H1 (cell line): ENCODE data around the gene TAAR8. TPM values are rescaled to one million over a fixed set of nuclear protein-coding genes. Genes with fewer than 3 reads are reported as not detected.

Source experiments
- CTCF ChIA-PET: fragments of 300-600 bp; sonication (Branson Sonifier 250); formaldehyde crosslinking; loops from one replicate; lab custom pipeline; 2021; ENCODE audit not compliant: partially characterized antibody; lab: Charles Lee
- POLR2A ChIA-PET: fragments of 300-600 bp; sonication (Branson Sonifier 250); formaldehyde crosslinking; loops from one replicate; lab custom pipeline; 2021; ENCODE audit warnings: inconsistent platforms; ENCODE audit not compliant: partially characterized antibody; lab: Charles Lee
- DNase-seq, 2 experiments: peaks; one replicate each; pipeline versions ENCODE4 v3.0.0 to v3.0.0-alpha.2; 2010 to 2022; ENCODE audit warnings: low spot score in 2 of 2, low read depth in 1 of 2, mixed read lengths in 1 of 2
- FAIRE-seq: peaks from 2 replicates; lab custom pipeline; 2011; peaks lifted over from hg19 to GRCh38; lab: Jason Lieb, UNC
- H2AFZ ChIP-seq: 2 replicates; pipeline ENCODE4 v1.8.1; 2012; ENCODE audit warnings: low read length, inconsistent platforms
- H2AK5ac ChIP-seq: 2 replicates; pipeline ENCODE4 v1.6.1; 2013; ENCODE audit warnings: low read depth, low read length
- H2BK120ac ChIP-seq: replicated peaks from 2 replicates; pipeline ENCODE3; 2013; ENCODE audit warnings: low read depth, low read length, inconsistent platforms
- H2BK12ac ChIP-seq: 2 replicates; pipeline ENCODE4 v1.6.1; 2013; ENCODE audit warnings: low read depth, low read length
- H2BK15ac ChIP-seq: 2 replicates; pipeline ENCODE4 v1.6.1; 2013; ENCODE audit warnings: low read length
- H2BK20ac ChIP-seq: 2 replicates; pipeline ENCODE4 v1.6.1; 2013; ENCODE audit warnings: low read length
- H2BK5ac ChIP-seq: 2 replicates; pipeline ENCODE4 v1.6.1; 2013; ENCODE audit warnings: low read depth, low read length
- H3K14ac ChIP-seq: 2 replicates; pipeline ENCODE4 v1.6.1; 2013; ENCODE audit warnings: inconsistent platforms; ENCODE audit not compliant: insufficient read length
- H3K18ac ChIP-seq: 2 replicates; pipeline ENCODE4 v1.6.1; 2013; ENCODE audit warnings: low read length; ENCODE audit errors: extremely low read depth
- H3K23ac ChIP-seq: 2 replicates; pipeline ENCODE4 v1.6.1; 2013; ENCODE audit warnings: inconsistent platforms; ENCODE audit not compliant: insufficient read length
- H3K23me2 ChIP-seq: 2 replicates; pipeline ENCODE4 v1.6.1; 2013; ENCODE audit warnings: low read depth, low read length
- H3K27ac ChIP-seq: 2 replicates; pipeline ENCODE4 v1.6.1; 2011; ENCODE audit warnings: low read depth, low read length, inconsistent platforms
- H3K27me3 ChIP-seq, 4 experiments: replicated peaks in 1 of 4; 1 replicate in 1 of 4; 2 replicates in 3 of 4; pipeline versions ENCODE4 v1.6.1 to v1.8.1; 2011 to 2013; ENCODE audit warnings: low read length in 3 of 4, mild to moderate bottlenecking in 3 of 4, inconsistent platforms in 2 of 4, mixed read lengths in 2 of 4, moderate library complexity in 1 of 4; ENCODE audit not compliant: control insufficient read depth in 3 of 4, insufficient read depth in 3 of 4; ENCODE audit errors: extremely low read depth in 1 of 4
- H3K36me3 ChIP-seq, 4 experiments: 2 replicates each; pipeline versions ENCODE4 v1.6.1 to v1.8.1; 2011 to 2013; ENCODE audit warnings: mild to moderate bottlenecking in 4 of 4, low read length in 3 of 4, moderate library complexity in 2 of 4, control low read depth in 1 of 4, inconsistent platforms in 1 of 4; ENCODE audit not compliant: insufficient read depth in 4 of 4, control insufficient read depth in 2 of 4
- H3K4ac ChIP-seq: replicated peaks from 2 replicates; pipeline ENCODE3; 2013; ENCODE audit warnings: low read length, low read depth, mixed read lengths, inconsistent platforms; ENCODE audit not compliant: insufficient read length
- H3K4me1 ChIP-seq, 4 experiments: replicated peaks in 1 of 4; 1 replicate in 1 of 4; 2 replicates in 3 of 4; pipeline versions ENCODE4 v1.6.1 to v1.8.1; 2011 to 2013; ENCODE audit warnings: low read length in 3 of 4, inconsistent platforms in 2 of 4, mixed read lengths in 1 of 4; ENCODE audit not compliant: insufficient read depth in 4 of 4, control insufficient read depth in 3 of 4
- H3K4me2 ChIP-seq, 2 experiments: 2 replicates each; pipeline versions ENCODE4 v1.6.1 to v1.8.1; 2011 to 2013; ENCODE audit warnings: low read depth in 2 of 2, low read length in 2 of 2, control low read depth in 1 of 2, inconsistent platforms in 1 of 2, mild to moderate bottlenecking in 1 of 2; ENCODE audit not compliant: insufficient read depth in 1 of 2
- H3K4me3 ChIP-seq, 4 experiments: fragments of 200-600, 300-600 bp in 1 of 4; sonication (generic), shearing (Covaris generic), sonication (Bioruptor Twin) in 1 of 4; 2 replicates each; pipeline versions ENCODE4 v1.5.1 to v1.8.1; 2011 to 2016; ENCODE audit warnings: low read length in 4 of 4, low read depth in 3 of 4, control low read depth in 2 of 4, inconsistent platforms in 2 of 4, mild to moderate bottlenecking in 2 of 4, mixed read lengths in 1 of 4, moderate library complexity in 1 of 4; ENCODE audit not compliant: insufficient read depth in 2 of 4; ENCODE audit errors: extremely low read depth in 1 of 4
- H3K56ac ChIP-seq: replicated peaks from 2 replicates; pipeline ENCODE3; 2013; ENCODE audit warnings: low read depth, mild to moderate bottlenecking, mixed read lengths, low read length, inconsistent platforms; ENCODE audit not compliant: insufficient read length
- H3K79me1 ChIP-seq: 2 replicates; pipeline ENCODE4 v1.6.1; 2013; ENCODE audit warnings: low read depth, low read length, control low read depth
- H3K79me2 ChIP-seq, 2 experiments: 2 replicates each; pipeline versions ENCODE4 v1.6.1 to v1.8.1; 2012 to 2013; ENCODE audit warnings: low read length in 2 of 2, mild to moderate bottlenecking in 2 of 2, inconsistent platforms in 1 of 2; ENCODE audit not compliant: insufficient read depth in 2 of 2, control insufficient read depth in 1 of 2
- H3K9ac ChIP-seq, 4 experiments: replicated peaks in 1 of 4; 1 replicate in 1 of 4; 2 replicates in 3 of 4; pipeline versions ENCODE4 v1.6.1 to v1.8.1; 2011 to 2013; ENCODE audit warnings: low read depth in 3 of 4, low read length in 3 of 4, control low read depth in 2 of 4, mild to moderate bottlenecking in 2 of 4, moderate library complexity in 2 of 4, inconsistent platforms in 1 of 4; ENCODE audit errors: extremely low read depth in 1 of 4
- H3K9me3 ChIP-seq, 2 experiments: 2 replicates each; pipeline versions ENCODE4 v1.6.1 to v1.8.1; 2012 to 2013; ENCODE audit warnings: mild to moderate bottlenecking in 2 of 2, moderate library complexity in 2 of 2, control low read depth in 1 of 2, inconsistent platforms in 1 of 2, low read depth in 1 of 2, low read length in 1 of 2, mixed read lengths in 1 of 2; ENCODE audit not compliant: insufficient read depth in 2 of 2
- H4K20me1 ChIP-seq, 2 experiments: replicated peaks in 1 of 2; 2 replicates each; pipeline versions ENCODE3 to v1.8.1; 2011 to 2013; ENCODE audit warnings: inconsistent platforms in 2 of 2, low read length in 2 of 2, mild to moderate bottlenecking in 1 of 2; ENCODE audit not compliant: insufficient read depth in 2 of 2, control insufficient read depth in 1 of 2
- H4K5ac ChIP-seq: 2 replicates; pipeline ENCODE4 v1.6.1; 2013; ENCODE audit warnings: low read length, low read depth, mixed read lengths, inconsistent platforms; ENCODE audit not compliant: insufficient read length
- H4K8ac ChIP-seq: 2 replicates; pipeline ENCODE4 v1.8.0; 2013; ENCODE audit warnings: mild to moderate bottlenecking, moderate library complexity, low read length, inconsistent platforms; ENCODE audit not compliant: insufficient read depth; ENCODE audit errors: extremely low read depth
- H4K91ac ChIP-seq: replicated peaks from 2 replicates; pipeline ENCODE3; 2013; ENCODE audit warnings: low read length, mixed read lengths, inconsistent platforms; ENCODE audit not compliant: insufficient read length
- CHD2 ChIP-seq: IDR thresholded peaks from 2 replicates; pipeline ENCODE4 v1.6.1; 2012; ENCODE audit warnings: low read length, improper control_type of control experiment
- CTBP2 ChIP-seq: IDR thresholded peaks from 2 replicates; pipeline ENCODE4 v1.7.0; 2011; ENCODE audit warnings: borderline replicate concordance, mild to moderate bottlenecking, moderate library complexity, mixed read lengths, low read length; ENCODE audit not compliant: insufficient read depth, insufficient read length
- HDAC6 ChIP-seq: IDR thresholded peaks from one replicate; pipeline ENCODE4 v1.7.1; 2012; ENCODE audit warnings: low read depth, mild to moderate bottlenecking, inconsistent platforms, low read length, moderate library complexity
- RFX5 ChIP-seq: IDR thresholded peaks from 2 replicates; pipeline ENCODE4 v1.6.1; 2011; ENCODE audit warnings: low read depth, low read length, improper control_type of control experiment, borderline replicate concordance
- SIRT6 ChIP-seq: IDR thresholded peaks from one replicate; pipeline ENCODE4 v1.7.1; 2012; ENCODE audit warnings: low read length, inconsistent platforms
- SIX5 ChIP-seq: IDR thresholded peaks from 2 replicates; pipeline ENCODE4 v1.6.1; 2011; ENCODE audit warnings: mild to moderate bottlenecking, low read depth, low read length
- SP2 ChIP-seq: IDR thresholded peaks from 2 replicates; pipeline ENCODE4 v1.6.1; 2012; ENCODE audit warnings: mild to moderate bottlenecking, low read length, inconsistent platforms
- TAF7 ChIP-seq: optimal IDR thresholded peaks from 2 replicates; pipeline ENCODE3; 2011; ENCODE audit warnings: low read depth, mild to moderate bottlenecking, inconsistent platforms, low read length, moderate library complexity, borderline replicate concordance
- TBP ChIP-seq: IDR thresholded peaks from 2 replicates; pipeline ENCODE4 v1.6.1; 2011; ENCODE audit warnings: low read depth, low read length, improper control_type of control experiment
- TCF12 ChIP-seq: IDR thresholded peaks from 2 replicates; pipeline ENCODE4 v1.6.1; 2011; ENCODE audit warnings: low read depth, mild to moderate bottlenecking, low read length
- USF2 ChIP-seq: IDR thresholded peaks from 2 replicates; pipeline ENCODE4 v1.6.1; 2011; ENCODE audit warnings: low read length, improper control_type of control experiment
- polyA plus RNA-seq, 7 experiments: library from polyadenylated mRNA; depleted of rRNA in 3 of 7; stranded (reverse) in 5 of 7; unstranded in 2 of 7; fragments of >200 nt in 5 of 7; fragments of 200-250 nt in 2 of 7; gene quantifications; 1 replicate in 5 of 7; 2 replicates in 1 of 7; 4 replicates in 1 of 7; pipeline versions ENCODE4 v1.2.1 to v1.2.3, GENCODE V29; 2011 to 2013; ENCODE audit warnings: missing spikeins in 2 of 7, mixed read lengths in 2 of 7
- total RNA-seq: library from RNA; stranded (reverse); fragmentation: NEBNext Ultra II Directional; extraction: Animal tissue kit (Norgen Biotek cat#: 25700); gene quantifications from 2 replicates; pipeline ENCODE4 v1.2.1, GENCODE V29; 2021

TAAR8 gene
- total and polyA plus RNA-seq, 2 of the 8 experiments (the other 6 are each of a cell fraction or from before 2014, with no cell fraction given): not detected

- no peak overlapping the region for H4K5ac ChIP-seq
- H3K56ac ChIP-seq: no peak overlapping the region
- H2AFZ ChIP-seq: no peak overlapping the region
- H2BK120ac ChIP-seq: no peak overlapping the region
- no peaks in the 10 kb centered on the region for H3K79me2 ChIP-seq
- ChIA-PET CTCF (interaction anchor here (1.0 kb wide), 1 partner anchor 27 kb away, joined by 3 read pairs; no protein-coding TSS in a partner anchor), POLR2A (no interaction called here)
- H2AK5ac ChIP-seq: no peak overlapping the region
- no peak overlapping the region for H4K91ac ChIP-seq
- no peak for DNase-seq
- no peaks in the 10 kb centered on the region for H3K79me1 ChIP-seq
- no peak overlapping the region for H4K8ac ChIP-seq
- H3K9me3 ChIP-seq: no peaks in the 10 kb centered on the region
- TF ChIP-seq TAF7 (no peak), SP2 (no peak), SIX5 (no peak), TCF12 (no peak), USF2 (no peak), HDAC6 (no peak), RFX5 (no peak), SIRT6 (no peak), CTBP2 (no peak), TBP (no peak), CHD2 (no peak)
- no peak overlapping the region for H2BK5ac ChIP-seq
- H3K4me3 ChIP-seq: no peak overlapping the region
- peak overlapping the region; percentile 69 for H3K4ac ChIP-seq
- no peak overlapping the region for H3K23ac ChIP-seq
- H3K27ac ChIP-seq: no peak overlapping the region
- H4K20me1 ChIP-seq: no peaks in the 10 kb centered on the region
- H3K36me3 ChIP-seq: no peaks in the 10 kb centered on the region
- H3K4me2 ChIP-seq: no peak overlapping the region
- no peaks in the 10 kb centered on the region for H3K23me2 ChIP-seq
- H2BK15ac ChIP-seq: no peak overlapping the region
- FAIRE-seq: no peak
- H3K18ac ChIP-seq: no peak overlapping the region
- no peak overlapping the region for H2BK20ac ChIP-seq
- H3K14ac ChIP-seq: no peak overlapping the region
- no peak overlapping the region for H2BK12ac ChIP-seq
- H3K27me3 ChIP-seq: no peaks in the 10 kb centered on the region
- no peak overlapping the region for H3K9ac ChIP-seq
- peaks cover 0 to 6% (median 1%) of the 10 kb centered on the region in 4 experiments; a peak in 5 of 7 replicates for H3K4me1 ChIP-seq
These were observed 19.3 kb downstream of the TAAR8 start for GRCh38 chr6:132571774-132572173.
